ENCODE measurements around the gene KDM1A.

- TF ChIP-seq, protein P1, sequence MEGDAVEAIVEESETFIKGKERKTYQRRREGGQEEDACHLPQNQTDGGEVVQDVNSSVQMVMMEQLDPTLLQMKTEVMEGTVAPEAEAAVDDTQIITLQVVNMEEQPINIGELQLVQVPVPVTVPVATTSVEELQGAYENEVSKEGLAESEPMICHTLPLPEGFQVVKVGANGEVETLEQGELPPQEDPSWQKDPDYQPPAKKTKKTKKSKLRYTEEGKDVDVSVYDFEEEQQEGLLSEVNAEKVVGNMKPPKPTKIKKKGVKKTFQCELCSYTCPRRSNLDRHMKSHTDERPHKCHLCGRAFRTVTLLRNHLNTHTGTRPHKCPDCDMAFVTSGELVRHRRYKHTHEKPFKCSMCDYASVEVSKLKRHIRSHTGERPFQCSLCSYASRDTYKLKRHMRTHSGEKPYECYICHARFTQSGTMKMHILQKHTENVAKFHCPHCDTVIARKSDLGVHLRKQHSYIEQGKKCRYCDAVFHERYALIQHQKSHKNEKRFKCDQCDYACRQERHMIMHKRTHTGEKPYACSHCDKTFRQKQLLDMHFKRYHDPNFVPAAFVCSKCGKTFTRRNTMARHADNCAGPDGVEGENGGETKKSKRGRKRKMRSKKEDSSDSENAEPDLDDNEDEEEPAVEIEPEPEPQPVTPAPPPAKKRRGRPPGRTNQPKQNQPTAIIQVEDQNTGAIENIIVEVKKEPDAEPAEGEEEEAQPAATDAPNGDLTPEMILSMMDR (IDR thresholded peaks at IDR 0.05) = no peak
- TF ChIP-seq EZH2phosphoT487 (IDR thresholded peaks at IDR 0.05) (no peak), EZH2 (IDR thresholded peaks at IDR 0.05) (no peak)
These were observed 110.6 kb downstream of the KDM1A start for GRCh38 chr1:23129846-23130245.

All from neural progenitor cell (in vitro differentiated cells).